GM10248 (cell line): Measurements from ENCODE around the gene H19.

Experiments
- CTCF ChIA-PET: fragments of 300-600 bp; sonication (Branson Sonifier 250); formaldehyde crosslinking; extraction: SDS; loops from one replicate; lab custom pipeline; 2021; ENCODE audit warnings: antibody characterized with exemption; lab: Yijun Ruan, JAX
- POLR2A ChIA-PET: fragments of 350-650 bp; sonication (Branson Sonifier 250); formaldehyde crosslinking; extraction: SDS; loops from one replicate; lab custom pipeline; 2020; ENCODE audit warnings: antibody characterized with exemption; lab: Yijun Ruan, JAX
- DNase-seq: peaks from one replicate; pipeline ENCODE4 v3.0.0; 2012; ENCODE audit errors: extremely low spot score
- CTCF ChIP-seq: IDR thresholded peaks from 2 replicates; pipeline ENCODE4 v1.5.1; 2012; ENCODE audit warnings: mild to moderate bottlenecking, low read depth; ENCODE audit errors: extremely low read depth, missing control alignments, control extremely low read depth

Gene H19

GRCh38 chr11:1979607-1980006, 18.0 kb downstream of the H19 start:
- ChIA-PET POLR2A (no interaction called here), CTCF (interaction anchor here (1.1 kb wide), 1 partner anchor 23 kb away, joined by 3 read pairs; no protein-coding TSS in a partner anchor)
- no peak for DNase-seq
- no peak for TF ChIP-seq CTCF

- no peak for TF ChIP-seq CTCF
- POLR2A ChIA-PET, result no interaction called here
- DNase-seq, result no peak
- CTCF ChIA-PET, result no interaction called here
Measured at GRCh38 chr11:1978720-1979473, 18.7 kb downstream of the H19 start.

GRCh38 chr11:1975185-1975584, 22.5 kb downstream of the H19 start:
- ChIA-PET CTCF (no interaction called here), POLR2A (no interaction called here)
- DNase-seq, result no peak
- no peak for TF ChIP-seq CTCF

- no peak for DNase-seq
- ChIA-PET CTCF (interaction anchor here (1.7 kb wide), 1 partner anchor 89 kb away, joined by 4 read pairs; no protein-coding TSS in a partner anchor), POLR2A (no interaction called here)
- no peak for TF ChIP-seq CTCF
Measured at GRCh38 chr11:1970956-1971355, 26.7 kb downstream of the H19 start.

GRCh38 chr11:1969776-1970175, 27.9 kb downstream of the H19 start:
- CTCF ChIA-PET, result no interaction called here
- POLR2A ChIA-PET, result no interaction called here

GRCh38 chr11:1969035-1969434, 28.6 kb downstream of the H19 start:
- ChIA-PET CTCF (interaction anchor here (1.1 kb wide), 1 partner anchor 68 kb away, joined by 4 read pairs; no protein-coding TSS in a partner anchor), POLR2A (no interaction called here)
- DNase-seq, result no peak
- no peak for TF ChIP-seq CTCF

More at GRCh38 chr11:1969776-1970175, 27.9 kb downstream of the H19 start:
- no peak for DNase-seq
- TF ChIP-seq CTCF, result no peak
